GM20000 (cell line): ENCODE measurements around the gene B3GLCT.
"Not testable (repeated sequence)": the region's sequence is repeated elsewhere in the genome, so short reads cannot be mapped to it uniquely, and the experiment has no call there.

Experiments
- DNase-seq: peaks from one replicate; pipeline ENCODE4 v3.0.0; 2012; ENCODE audit warnings: low spot score
- CTCF ChIP-seq: IDR thresholded peaks from 2 replicates; pipeline ENCODE4 v1.5.1; 2012; ENCODE audit warnings: mild to moderate bottlenecking, control low read depth; ENCODE audit errors: extremely low read depth, missing control alignments

B3GLCT gene

GRCh38 chr13:31213651-31214289 is 14.0 kb downstream of the B3GLCT start:
- DNase-seq, result no peak
- TF ChIP-seq CTCF, result no peak

GRCh38 chr13:31214435-31214834 is 14.7 kb downstream of the B3GLCT start:
- no peak for DNase-seq
- TF ChIP-seq CTCF, result no peak

GRCh38 chr13:31216916-31217315 is 17.1 kb downstream of the B3GLCT start:
- DNase-seq, result not testable (repeated sequence)

- no peak for DNase-seq
- no peak for TF ChIP-seq CTCF
These were observed 20.3 kb downstream of the B3GLCT start for GRCh38 chr13:31219909-31220598.

GRCh38 chr13:31221057-31221456 is 21.3 kb downstream of the B3GLCT start:
- DNase-seq, result no peak

GRCh38 chr13:31223215-31223614 is 23.4 kb downstream of the B3GLCT start:
- no peak for TF ChIP-seq CTCF
- DNase-seq, result no peak

More at GRCh38 chr13:31221057-31221456, 21.3 kb downstream of the B3GLCT start:
- TF ChIP-seq CTCF, result no peak

GRCh38 chr13:31223640-31224039 is 23.9 kb downstream of the B3GLCT start:
- no peak for DNase-seq
- TF ChIP-seq CTCF, result no peak
